ENCODE measurements around the gene DSC1. TPM values are rescaled to one million over a fixed set of nuclear protein-coding genes. Genes with fewer than 3 reads are reported as not detected.

The DSC1 gene, protein sequence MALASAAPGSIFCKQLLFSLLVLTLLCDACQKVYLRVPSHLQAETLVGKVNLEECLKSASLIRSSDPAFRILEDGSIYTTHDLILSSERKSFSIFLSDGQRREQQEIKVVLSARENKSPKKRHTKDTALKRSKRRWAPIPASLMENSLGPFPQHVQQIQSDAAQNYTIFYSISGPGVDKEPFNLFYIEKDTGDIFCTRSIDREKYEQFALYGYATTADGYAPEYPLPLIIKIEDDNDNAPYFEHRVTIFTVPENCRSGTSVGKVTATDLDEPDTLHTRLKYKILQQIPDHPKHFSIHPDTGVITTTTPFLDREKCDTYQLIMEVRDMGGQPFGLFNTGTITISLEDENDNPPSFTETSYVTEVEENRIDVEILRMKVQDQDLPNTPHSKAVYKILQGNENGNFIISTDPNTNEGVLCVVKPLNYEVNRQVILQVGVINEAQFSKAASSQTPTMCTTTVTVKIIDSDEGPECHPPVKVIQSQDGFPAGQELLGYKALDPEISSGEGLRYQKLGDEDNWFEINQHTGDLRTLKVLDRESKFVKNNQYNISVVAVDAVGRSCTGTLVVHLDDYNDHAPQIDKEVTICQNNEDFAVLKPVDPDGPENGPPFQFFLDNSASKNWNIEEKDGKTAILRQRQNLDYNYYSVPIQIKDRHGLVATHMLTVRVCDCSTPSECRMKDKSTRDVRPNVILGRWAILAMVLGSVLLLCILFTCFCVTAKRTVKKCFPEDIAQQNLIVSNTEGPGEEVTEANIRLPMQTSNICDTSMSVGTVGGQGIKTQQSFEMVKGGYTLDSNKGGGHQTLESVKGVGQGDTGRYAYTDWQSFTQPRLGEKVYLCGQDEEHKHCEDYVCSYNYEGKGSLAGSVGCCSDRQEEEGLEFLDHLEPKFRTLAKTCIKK
- not detected in 5 replicates for total RNA-seq (2022; extraction: Qiagen RNA extraction)

DNA sequence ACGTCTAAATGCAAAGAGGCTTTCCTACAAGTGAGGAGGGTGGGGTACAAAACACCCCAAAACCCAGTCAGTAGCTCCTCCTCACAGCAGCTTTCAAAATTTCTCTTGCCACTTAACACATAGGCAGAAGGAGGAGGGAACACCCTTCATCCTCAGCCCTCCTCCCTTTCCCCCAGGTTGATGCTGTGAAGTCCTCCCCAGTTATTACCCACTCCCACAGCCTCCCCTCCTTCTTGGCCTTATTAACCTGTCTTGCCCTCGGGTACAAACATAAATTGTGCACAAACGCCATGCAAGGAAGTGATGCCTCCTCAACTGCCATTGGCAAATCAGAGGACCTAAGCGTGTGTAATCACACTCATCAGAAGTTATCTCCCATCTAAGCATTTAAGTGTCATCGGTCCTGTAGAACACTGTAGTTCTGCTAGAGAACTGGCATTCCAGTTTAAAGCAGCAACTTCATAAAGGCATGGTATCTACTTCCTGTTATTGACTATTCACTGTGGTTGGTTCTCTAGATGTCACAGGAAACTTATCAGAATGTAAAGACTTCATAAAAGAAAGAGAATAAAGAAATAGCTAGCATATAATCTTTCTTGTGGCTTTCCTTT lies at the start of gene DSC1:
DSC1 (minus strand) TSS at position 32 of the 611 bp plus-strand sequence. CDS start 262 bp downstream, outside the sequence.

DNA sequence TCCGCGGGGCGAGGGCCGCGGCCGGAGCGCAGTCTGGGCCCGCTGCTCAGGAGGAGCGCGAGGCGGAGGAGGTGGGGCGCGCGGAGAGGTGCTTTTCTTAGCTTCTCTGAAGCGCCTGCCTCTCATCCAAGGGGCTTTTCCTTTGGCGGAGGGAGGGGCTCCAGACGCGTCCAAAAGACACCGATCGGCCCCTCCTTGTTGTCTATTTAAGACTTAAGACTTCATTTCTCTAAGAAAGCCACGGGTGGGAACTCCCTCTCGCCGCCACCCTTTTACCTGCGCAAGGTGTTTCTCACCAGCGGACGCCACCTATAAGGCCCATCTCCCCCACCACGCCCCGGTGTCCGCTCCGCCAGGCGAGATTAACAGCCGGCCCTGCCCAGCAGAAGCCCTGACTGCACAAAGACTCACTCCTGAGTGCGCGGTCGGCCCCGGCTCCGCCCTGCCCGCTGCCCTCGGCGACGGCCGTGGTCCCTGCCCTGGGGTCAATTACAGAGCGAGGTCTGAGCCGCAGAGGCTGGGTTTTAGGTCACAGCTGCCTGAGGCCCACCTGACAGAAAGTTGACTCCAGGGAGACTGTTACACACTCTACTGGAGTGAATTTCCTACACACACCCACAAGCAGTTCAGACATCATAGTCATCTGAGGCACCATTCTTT lies 60.5 kb downstream of the DSC1 start, which contains the start of gene DSC2:
DSC2 (minus strand) TSS at position 397 of the 660 bp plus-strand sequence. CDS start 450 bp downstream, outside the sequence.

Other genes with a start within 250 kb of the DSC1 start
- gene DSC3, start 120.1 kb downstream of the DSC1 start, total RNA-seq (2022; extraction: Qiagen RNA extraction): 0.99 to 1.6 TPM (median 1.3 TPM) in 5 replicates
- 0.75 to 1.2 TPM (median 1.0 TPM) in 5 replicates for gene DSC2, start 60.4 kb downstream of the DSC1 start, total RNA-seq (2022; extraction: Qiagen RNA extraction)
- not detected in 5 replicates for gene DSG1, start 155.3 kb upstream of the DSC1 start, total RNA-seq (2022; extraction: Qiagen RNA extraction)
- not detected in 5 replicates for gene DSG4, start 213.9 kb upstream of the DSC1 start, total RNA-seq (2022; extraction: Qiagen RNA extraction)